CD4-positive, alpha-beta T cell treated with Interleukin-17A for 4 hours (primary cell): ENCODE results near the gene ZNF410.
"Not testable (repeated sequence)": the region's sequence is repeated elsewhere in the genome, so short reads cannot be mapped to it uniquely, and the experiment has no call there.

ENCODE experiments used
- DNase-seq: peaks from one replicate; pipeline ENCODE4 v3.0.0-alpha.2; 2020; ENCODE audit warnings: mixed read lengths

Gene ZNF410

GRCh38 chr14:73887694-73888459 lies 1.2 kb downstream of the ZNF410 start:
- no peak for DNase-seq

- no peak for DNase-seq
These were observed 1.7 kb downstream of the ZNF410 start for GRCh38 chr14:73888460-73888725.

- DNase-seq: no peak
These were observed 2.3 kb downstream of the ZNF410 start for GRCh38 chr14:73888971-73889370.

- DNase-seq: no peak
These were observed 2.7 kb downstream of the ZNF410 start for GRCh38 chr14:73889376-73889775.

GRCh38 chr14:73894180-73894687 lies 7.6 kb downstream of the ZNF410 start:
- DNase-seq: not testable (repeated sequence)

GRCh38 chr14:73895939-73896338 lies 9.3 kb downstream of the ZNF410 start:
- DNase-seq: no peak

- no peak for DNase-seq
These were observed 9.9 kb downstream of the ZNF410 start for GRCh38 chr14:73896521-73896920.

GRCh38 chr14:73903028-73903427 lies 16.4 kb downstream of the ZNF410 start:
- no peak for DNase-seq

- no peak for DNase-seq
These were observed 23.0 kb downstream of the ZNF410 start for GRCh38 chr14:73909681-73910080.

- no peak for DNase-seq
These were observed 26.6 kb downstream of the ZNF410 start for GRCh38 chr14:73913256-73913655.

GRCh38 chr14:73916324-73916723 lies 29.7 kb downstream of the ZNF410 start:
- no peak for DNase-seq

- not testable (repeated sequence) for DNase-seq
These were observed 32.8 kb downstream of the ZNF410 start for GRCh38 chr14:73919457-73919856.

- DNase-seq: no peak
These were observed 37.7 kb downstream of the ZNF410 start for GRCh38 chr14:73924337-73924736.

- DNase-seq: no peak
These were observed 49.0 kb downstream of the ZNF410 start for GRCh38 chr14:73935666-73936065.

- no peak for DNase-seq
These were observed 49.9 kb downstream of the ZNF410 start for GRCh38 chr14:73936548-73936947.

- DNase-seq: no peak
These were observed 50.4 kb downstream of the ZNF410 start for GRCh38 chr14:73937012-73937411.

GRCh38 chr14:73942180-73942579 lies 55.5 kb downstream of the ZNF410 start:
- no peak for DNase-seq

- no peak for DNase-seq
These were observed 56.4 kb downstream of the ZNF410 start for GRCh38 chr14:73943083-73943482.

- no peak for DNase-seq
These were observed 57.9 kb downstream of the ZNF410 start for GRCh38 chr14:73944432-73945158.

- no peak for DNase-seq
These were observed 58.6 kb downstream of the ZNF410 start for GRCh38 chr14:73945159-73945670.

- peak; percentile 90 for DNase-seq
These were observed 63.4 kb downstream of the ZNF410 start, which contains the start of the genes COQ6 and FAM161B for GRCh38 chr14:73949752-73950734. Gene COQ6, plus strand, starts transcription at chr14:73950302. Its CDS starts 31 bp downstream, at chr14:73950333. Gene FAM161B, minus strand, starts transcription at chr14:73950094. Its CDS starts 68 bp downstream, at chr14:73950026.

GRCh38 chr14:73953731-73954130 lies 67.1 kb downstream of the ZNF410 start:
- no peak for DNase-seq

- DNase-seq: no peak
These were observed 69.0 kb downstream of the ZNF410 start for GRCh38 chr14:73955674-73956073.
